Muscle layer of duodenum (tissue), 2 donors: Measurements from ENCODE around the gene ORMDL2.
"Not testable (repeated sequence)": the region's sequence is repeated elsewhere in the genome, so short reads cannot be mapped to it uniquely, and the experiment has no call there.

Source experiments
- H3K27ac ChIP-seq: one replicate; pipeline ENCODE4 v1.7.0; 2013; ENCODE audit warnings: mild to moderate bottlenecking, low read length
- H3K27me3 ChIP-seq: one replicate; pipeline ENCODE4 v1.7.0; 2013; ENCODE audit warnings: low read depth, mild to moderate bottlenecking, control low read depth, low read length
- H3K36me3 ChIP-seq, 2 donors: one replicate each; pipeline ENCODE4 v1.7.0; 2013; ENCODE audit warnings: low read length in 2 of 2, control low read depth in 1 of 2, mild to moderate bottlenecking in 1 of 2; ENCODE audit not compliant: insufficient read depth in 2 of 2, control insufficient read depth in 1 of 2
- H3K4me1 ChIP-seq, 2 donors: one replicate each; pipeline ENCODE4 v1.7.0; 2013; ENCODE audit warnings: low read length in 2 of 2, mild to moderate bottlenecking in 2 of 2, control low read depth in 1 of 2, moderate library complexity in 1 of 2; ENCODE audit not compliant: insufficient read depth in 2 of 2, control insufficient read depth in 1 of 2
- H3K4me3 ChIP-seq, 2 donors: one replicate each; pipeline ENCODE4 v1.7.0; 2013; ENCODE audit warnings: low read length in 2 of 2, low read depth in 1 of 2, mild to moderate bottlenecking in 1 of 2
- H3K9me3 ChIP-seq, 2 donors: one replicate each; pipeline ENCODE4 v1.7.0; 2013; ENCODE audit warnings: low read length in 2 of 2, control low read depth in 1 of 2, mild to moderate bottlenecking in 1 of 2; ENCODE audit not compliant: control insufficient read depth in 1 of 2
- donor health status: healthy.

The ORMDL2 gene

DNA sequence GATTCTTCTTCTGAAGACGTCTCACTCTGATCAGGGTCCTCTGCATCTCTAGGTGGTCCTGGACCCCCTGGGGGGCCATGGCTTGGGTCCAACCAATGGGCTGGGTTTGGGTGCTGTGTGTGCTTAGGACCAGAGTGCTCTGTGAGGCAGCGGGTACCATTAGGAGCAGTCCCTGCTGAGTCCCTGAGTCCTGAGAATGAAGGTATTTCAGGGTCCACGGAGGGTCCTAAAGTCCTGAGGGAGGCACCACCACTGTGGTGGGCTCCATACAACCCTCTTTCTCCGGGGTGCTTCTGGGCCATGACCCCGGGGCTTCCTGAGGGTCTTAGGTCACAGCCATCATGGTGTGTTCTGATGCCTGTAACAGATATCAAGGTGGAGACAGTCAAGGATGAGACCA, 10.5 kb downstream of the ORMDL2 start:
- Histone ChIP-seq H3K36me3 (peaks cover 0 to 16% of the 10 kb centered on the region in 2 donors), H3K4me3 (peak overlapping the region; percentile 51 to 98), H3K9me3 (no peaks in the 10 kb centered on the region), H3K27ac (peak overlapping the region; percentile 36), H3K4me1 (peaks cover 15 to 36% of the 10 kb centered on the region in 2 donors), H3K27me3 (no peaks in the 10 kb centered on the region)

DNA sequence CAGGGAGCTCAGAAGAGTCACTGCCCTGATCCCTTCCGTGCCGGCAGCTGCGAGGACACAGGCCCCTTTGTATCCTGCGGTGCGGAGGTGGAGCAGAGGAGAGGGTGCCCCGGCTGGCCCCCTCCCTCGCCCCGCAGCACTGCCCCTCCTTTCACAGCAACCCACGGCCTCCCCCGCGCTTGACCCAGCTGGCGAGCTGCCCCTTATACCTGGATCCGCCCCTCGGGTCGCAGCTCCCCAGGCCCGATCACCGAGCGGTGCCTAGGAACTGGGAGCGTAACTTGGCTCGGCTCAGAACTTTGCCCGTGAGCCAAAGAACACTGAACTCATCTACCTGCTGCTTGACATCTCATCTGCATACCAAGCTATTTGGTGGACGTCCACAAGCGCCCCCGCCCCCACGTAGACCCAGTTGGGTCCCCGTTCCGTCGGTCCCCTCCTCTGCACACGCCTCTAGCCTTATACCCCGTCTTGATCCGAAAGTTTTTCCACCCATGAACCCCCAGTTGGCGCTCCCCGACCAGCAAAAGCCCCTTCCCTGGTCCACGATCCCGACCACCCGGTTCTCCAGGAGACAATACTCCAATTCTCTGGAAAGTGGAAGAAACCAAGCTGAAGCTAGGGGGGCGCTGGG, 12.2 kb downstream of the ORMDL2 start:
- Histone ChIP-seq H3K9me3 (no peaks in the 10 kb centered on the region), H3K36me3 (peaks cover 0 to 14% of the 10 kb centered on the region in 2 donors), H3K4me3 (peak overlapping the region; percentile 93 to 98), H3K4me1 (peaks cover 15 to 36% of the 10 kb centered on the region in 2 donors), H3K27ac (peak overlapping the region; percentile 97), H3K27me3 (no peaks in the 10 kb centered on the region)

DNA sequence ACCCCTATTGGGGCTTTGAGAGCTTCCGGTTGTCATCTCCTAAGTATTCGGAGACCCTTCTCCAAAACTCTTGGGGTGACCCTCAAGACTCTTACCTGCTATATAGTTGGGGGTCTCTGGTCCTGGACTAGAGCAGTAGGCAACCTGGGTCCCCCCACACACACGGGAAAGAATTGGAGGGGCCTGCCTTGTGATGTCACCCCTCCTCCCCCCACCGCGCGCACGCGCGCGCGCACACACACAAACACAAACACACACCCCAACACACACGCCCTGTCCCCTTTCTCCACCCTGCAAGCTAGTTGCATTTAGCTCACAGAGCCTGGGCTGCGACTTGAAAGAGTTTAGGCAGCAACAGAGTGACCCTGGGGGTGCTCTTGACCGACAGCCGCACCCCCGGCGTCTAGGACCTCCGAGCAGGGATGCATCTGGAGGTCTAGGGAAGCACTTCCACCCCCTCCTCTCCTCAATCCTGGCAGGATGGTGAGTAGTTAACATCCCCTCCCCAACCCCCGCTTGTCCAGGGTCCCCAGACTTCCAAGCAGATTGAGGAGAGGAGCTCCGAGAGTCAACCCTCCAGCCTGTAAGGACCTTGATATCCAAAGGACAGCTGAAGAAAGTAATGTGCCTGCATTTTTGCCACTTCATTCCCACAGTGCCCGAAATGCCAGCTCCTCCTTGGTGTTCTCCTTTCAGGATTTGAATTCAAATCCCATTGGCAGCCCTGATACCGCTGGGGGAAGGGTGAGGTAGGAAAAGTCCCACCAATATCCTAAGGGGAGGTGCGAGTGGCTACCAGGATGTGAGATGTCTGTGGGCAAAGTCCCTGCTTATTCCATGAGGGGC, 13.0 kb downstream of the ORMDL2 start:
- Histone ChIP-seq H3K36me3 (peaks cover 0 to 22% of the 10 kb centered on the region in 2 donors), H3K27me3 (no peaks in the 10 kb centered on the region), H3K27ac (peak overlapping the region; percentile 97), H3K4me1 (peaks cover 15 to 30% of the 10 kb centered on the region in 2 donors), H3K9me3 (no peaks in the 10 kb centered on the region), H3K4me3 (peak overlapping the region; percentile 93 to 98)

DNA sequence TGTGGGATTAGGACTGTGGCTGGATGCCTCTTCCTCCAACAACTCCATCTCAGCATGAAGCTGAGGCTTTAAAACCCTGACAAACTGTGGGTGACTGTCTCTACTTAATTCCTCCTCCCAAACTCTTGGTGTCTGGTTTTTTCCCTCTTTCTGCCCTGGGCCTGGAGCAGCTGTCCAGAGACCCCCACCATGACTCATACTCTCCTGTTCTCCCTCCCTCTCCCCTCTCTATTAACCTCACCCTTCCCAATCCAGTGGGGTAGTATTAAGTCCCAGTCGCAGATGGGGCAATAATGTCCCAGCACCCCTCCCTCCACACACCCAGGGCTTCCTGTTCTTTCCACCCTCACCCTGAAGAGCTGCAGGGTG, 13.6 kb downstream of the ORMDL2 start:
- Histone ChIP-seq H3K27me3 (no peaks in the 10 kb centered on the region), H3K9me3 (no peaks in the 10 kb centered on the region), H3K4me3 (peak overlapping the region; percentile 93 to 98), H3K4me1 (peaks cover 15 to 25% of the 10 kb centered on the region in 2 donors), H3K36me3 (peaks cover 0 to 22% of the 10 kb centered on the region in 2 donors), H3K27ac (peak overlapping the region; percentile 97)

DNA sequence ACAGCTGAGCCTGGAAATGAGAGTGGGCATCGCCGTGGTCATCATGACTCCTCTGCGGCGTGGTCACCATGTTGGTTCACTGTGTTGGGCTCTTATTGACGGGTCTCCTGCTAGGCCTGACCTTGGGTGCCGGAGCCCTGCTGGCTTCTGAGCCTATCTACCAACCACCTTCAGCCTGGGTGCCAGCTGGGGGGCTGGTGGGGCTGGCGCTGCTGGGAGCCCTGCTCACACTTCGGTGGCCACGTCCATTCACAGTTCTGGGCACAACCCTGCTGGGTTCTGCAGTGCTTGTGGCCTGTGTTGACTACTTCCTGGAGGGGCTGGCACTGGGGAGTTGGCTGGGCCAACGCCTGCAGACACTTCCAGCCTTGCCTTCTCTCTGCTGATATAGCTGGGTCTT, 15.2 kb downstream of the ORMDL2 start:
- Histone ChIP-seq H3K9me3 (no peaks in the 10 kb centered on the region), H3K27ac (no peak overlapping the region), H3K4me3 (no peak overlapping the region)

DNA sequence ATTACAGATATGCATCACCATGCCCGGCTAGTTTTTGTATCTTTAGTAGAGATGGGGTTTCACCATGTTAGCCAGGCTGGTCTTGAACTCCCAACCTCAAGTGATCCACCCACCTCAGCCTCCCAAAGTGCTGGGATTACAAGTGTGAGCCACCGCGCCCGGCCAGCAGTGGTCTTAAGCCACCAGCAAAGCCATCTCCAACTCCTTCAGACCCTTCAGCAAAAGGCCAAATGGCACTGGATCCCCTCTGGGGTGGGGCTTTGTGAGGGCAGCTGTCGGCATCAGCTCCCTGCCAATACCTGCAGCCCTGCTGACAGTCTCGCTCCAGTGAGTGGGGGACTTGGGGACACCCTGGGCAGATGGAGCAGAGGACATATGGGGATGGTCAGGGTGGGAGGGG, 16.6 kb downstream of the ORMDL2 start:
- not testable (repeated sequence) for H3K4me3 ChIP-seq, H3K27ac ChIP-seq, H3K27me3 ChIP-seq, H3K9me3 ChIP-seq, H3K4me1 ChIP-seq
- peaks cover 0 to 16% of the 10 kb centered on the region in 2 donors for H3K36me3 ChIP-seq

More for the DNA sequence above, 15.2 kb downstream of the ORMDL2 start:
- Histone ChIP-seq H3K27me3 (no peaks in the 10 kb centered on the region), H3K36me3 (peaks cover 0 to 16% of the 10 kb centered on the region in 2 donors), H3K4me1 (peaks cover 4 to 9% of the 10 kb centered on the region in 2 donors)

DNA sequence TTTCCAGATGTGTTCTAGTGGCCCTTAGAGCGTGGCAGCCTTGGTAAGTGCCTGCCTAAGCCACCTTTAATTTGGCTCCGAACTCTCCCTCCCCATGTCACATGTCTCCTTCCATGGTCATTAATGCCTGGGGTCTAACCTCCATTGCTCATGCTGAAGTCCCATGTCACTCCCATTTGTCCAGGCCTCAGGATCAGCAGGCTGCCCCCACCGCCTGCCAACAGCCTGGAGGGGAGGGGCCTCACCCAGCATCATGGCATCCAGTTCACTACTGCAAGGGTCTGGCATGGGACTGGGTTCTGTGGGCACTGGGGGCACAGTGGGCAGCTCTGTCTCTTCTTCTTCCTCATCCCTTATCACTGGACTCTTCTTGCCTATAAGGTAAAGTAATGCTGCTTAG, 20.5 kb downstream of the ORMDL2 start:
- Histone ChIP-seq H3K36me3 (peaks cover 0 to 8% of the 10 kb centered on the region in 2 donors), H3K27ac (no peak overlapping the region), H3K27me3 (no peaks in the 10 kb centered on the region), H3K9me3 (no peaks in the 10 kb centered on the region), H3K4me3 (no peak overlapping the region), H3K4me1 (no peaks in the 10 kb centered on the region)

DNA sequence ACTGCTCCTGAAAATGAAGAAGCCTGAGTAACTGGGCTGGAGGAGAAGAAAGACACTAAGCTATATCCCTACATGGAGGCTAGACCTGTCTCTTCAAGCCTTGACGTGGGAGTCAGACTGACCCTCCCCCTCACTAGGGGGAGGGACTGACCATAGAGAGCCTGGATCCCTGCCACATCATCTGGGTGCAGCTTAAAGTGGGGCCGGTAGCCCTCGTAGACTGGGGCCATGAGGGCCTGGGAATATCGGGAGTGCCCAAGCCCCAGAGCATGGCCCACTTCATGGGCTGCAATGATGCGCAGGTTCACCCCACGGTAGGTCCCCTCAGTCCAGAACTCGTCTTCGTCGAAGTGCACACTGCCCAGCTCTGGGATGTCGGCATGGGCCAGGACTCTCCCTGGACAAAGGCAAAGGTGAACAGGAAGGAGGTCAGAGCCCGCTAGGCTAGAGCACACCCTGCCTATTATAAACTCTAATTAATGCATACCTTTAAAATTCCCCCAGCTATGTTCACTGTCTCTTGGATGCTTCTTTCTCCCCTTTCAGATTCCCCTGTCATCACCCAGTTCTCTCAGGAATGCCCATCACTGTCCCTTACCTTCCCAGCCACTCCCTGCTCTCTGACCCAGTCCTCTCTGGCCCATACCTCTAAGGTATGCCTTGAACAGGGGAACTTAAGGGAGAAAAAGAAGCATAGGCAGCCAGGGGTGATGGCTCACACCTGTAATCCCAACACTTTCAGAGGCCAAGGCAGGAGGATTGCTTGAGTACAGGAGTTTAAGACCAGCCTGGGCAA, 21.7 kb downstream of the ORMDL2 start:
- Histone ChIP-seq H3K27ac (no peak overlapping the region), H3K4me3 (no peak overlapping the region), H3K27me3 (no peaks in the 10 kb centered on the region), H3K9me3 (no peaks in the 10 kb centered on the region), H3K36me3 (peaks cover 0 to 8% of the 10 kb centered on the region in 2 donors), H3K4me1 (no peaks in the 10 kb centered on the region)

DNA sequence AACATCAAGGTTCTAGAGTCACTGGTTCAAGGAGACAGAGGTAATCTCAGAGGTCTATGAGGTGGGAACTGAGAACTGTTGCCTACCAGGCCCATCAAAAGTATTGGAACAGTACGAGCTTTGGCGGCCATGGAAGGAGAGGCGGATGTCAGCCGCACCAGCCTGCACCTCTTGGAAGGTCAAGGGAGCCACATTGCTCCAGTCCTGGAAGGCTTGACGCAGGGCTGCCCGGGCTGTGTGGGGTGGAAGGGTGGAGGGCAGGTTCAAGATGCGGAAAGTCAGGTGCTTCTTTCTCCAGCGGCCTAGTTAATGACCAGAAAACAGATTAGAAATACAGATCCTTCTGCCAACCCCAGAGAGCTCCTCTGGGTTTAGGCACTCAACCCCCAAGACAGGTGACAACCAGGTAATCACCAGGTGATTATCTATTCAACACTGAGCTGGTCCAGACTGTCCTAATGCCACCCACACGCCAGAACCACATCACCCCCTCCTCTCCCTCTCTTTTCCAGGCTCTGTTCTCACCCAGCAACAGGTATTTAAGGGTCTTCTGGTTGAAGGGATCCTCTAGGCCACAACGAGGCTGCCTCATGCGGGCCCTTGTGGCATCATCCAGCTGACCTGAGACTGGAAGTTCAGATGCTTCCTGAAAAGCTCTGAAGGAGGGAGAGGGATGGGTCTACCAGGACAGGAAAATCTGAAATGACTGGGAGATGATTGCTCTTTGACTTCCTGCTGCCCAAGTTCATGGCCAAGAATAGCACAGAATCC, 22.9 kb downstream of the ORMDL2 start:
- Histone ChIP-seq H3K4me1 (no peaks in the 10 kb centered on the region), H3K4me3 (no peak overlapping the region), H3K27me3 (no peaks in the 10 kb centered on the region), H3K27ac (no peak overlapping the region), H3K36me3 (peaks cover 0 to under 1% of the 10 kb centered on the region in 2 donors), H3K9me3 (no peaks in the 10 kb centered on the region)

DNA sequence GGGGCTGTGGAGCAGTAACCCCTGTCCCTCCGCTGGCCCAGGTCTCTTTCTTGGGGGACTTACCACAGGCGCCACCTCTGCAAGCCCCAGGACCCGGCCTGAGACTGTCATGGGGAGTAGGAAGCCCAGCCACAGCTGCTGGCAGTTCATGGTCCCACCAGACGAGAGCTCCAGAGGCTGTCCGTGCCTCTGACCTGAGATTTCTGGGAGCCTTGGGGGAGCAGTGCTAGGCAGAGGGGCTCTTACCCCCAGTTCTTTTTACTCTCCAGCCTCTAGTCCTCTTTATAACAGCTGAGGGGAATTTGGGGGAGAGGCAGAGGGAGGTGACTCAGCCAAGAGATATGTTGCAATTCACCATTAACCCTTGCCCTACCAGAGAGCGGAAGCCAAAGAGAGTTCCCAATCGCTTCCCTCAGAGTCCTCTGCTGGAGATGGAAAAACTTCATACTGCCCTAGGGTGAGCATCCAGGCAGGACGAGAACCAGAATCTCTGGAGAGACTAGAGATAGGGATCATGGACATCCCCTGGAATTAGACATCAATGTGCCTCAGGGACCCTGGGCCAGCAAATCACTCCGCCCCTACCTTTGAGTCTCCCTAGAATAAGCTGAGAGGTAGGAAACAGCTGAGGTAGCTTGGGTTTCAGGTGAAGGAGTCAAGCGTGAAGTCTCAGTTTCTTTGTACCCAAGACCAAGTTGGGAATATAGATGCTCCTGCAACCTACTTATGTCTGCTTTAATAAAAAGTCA, 25.0 kb downstream of the ORMDL2 start, which contains the start of gene MMP19:
MMP19 (minus strand) TSS at position 256 of the 749 bp plus-strand sequence; CDS start at position 150, 106 bp downstream.
- H3K4me1 ChIP-seq = no peaks in the 10 kb centered on the region
- peak within 1 kb of the TSS; percentile 51 to 59 for H3K4me3 ChIP-seq
- H3K27me3 ChIP-seq = no peaks in the 10 kb centered on the region
- H3K9me3 ChIP-seq = no peaks in the 10 kb centered on the region
- H3K27ac ChIP-seq = peak within 1 kb of the TSS; percentile 72
- peaks cover 0 to 11% of the 10 kb centered on the region in 2 donors for H3K36me3 ChIP-seq
